IPS DF 4.7 (cell line): Measurements from ENCODE around the gene TMEM14B.
A peak's percentile ranks its signal among the peaks of the same experiment; 100 is the strongest.
"Not testable (repeated sequence)": the region's sequence is repeated elsewhere in the genome, so short reads cannot be mapped to it uniquely, and the experiment has no call there.

Experiments used
- DNase-seq: peaks from one replicate; pipeline ENCODE4 v3.0.0-alpha.2; 2013; ENCODE audit warnings: low spot score; ENCODE audit errors: extremely low read depth

TMEM14B gene

GRCh38 chr6:10747251-10747972 is at the start of gene TMEM14B:
Gene TMEM14B (plus strand): TSS chr6:10747805. CDS start chr6:10749246, 1,441 bp downstream.
- DNase-seq = peak; percentile 81

DNA sequence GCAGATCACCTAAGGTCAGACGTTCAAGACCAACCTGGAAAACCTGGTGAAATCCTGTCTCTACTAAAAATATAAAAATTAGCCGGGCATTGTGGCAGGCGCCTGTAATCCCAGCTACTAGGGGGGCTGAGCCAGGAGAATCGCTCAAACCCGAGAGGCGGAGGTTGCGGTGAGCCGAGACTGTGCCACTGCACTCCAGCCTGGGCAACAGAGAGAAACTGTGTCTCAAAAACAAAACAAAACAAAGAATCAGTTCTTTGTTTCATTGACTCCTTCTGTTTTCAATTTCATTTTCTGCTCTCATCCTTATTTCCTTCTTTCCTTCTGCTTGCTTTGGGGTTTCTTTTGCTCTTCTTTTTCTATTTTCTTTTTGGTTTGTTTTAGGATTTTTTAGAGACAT is 33.6 kb upstream of the TMEM14B start:
- no peak for DNase-seq

DNA sequence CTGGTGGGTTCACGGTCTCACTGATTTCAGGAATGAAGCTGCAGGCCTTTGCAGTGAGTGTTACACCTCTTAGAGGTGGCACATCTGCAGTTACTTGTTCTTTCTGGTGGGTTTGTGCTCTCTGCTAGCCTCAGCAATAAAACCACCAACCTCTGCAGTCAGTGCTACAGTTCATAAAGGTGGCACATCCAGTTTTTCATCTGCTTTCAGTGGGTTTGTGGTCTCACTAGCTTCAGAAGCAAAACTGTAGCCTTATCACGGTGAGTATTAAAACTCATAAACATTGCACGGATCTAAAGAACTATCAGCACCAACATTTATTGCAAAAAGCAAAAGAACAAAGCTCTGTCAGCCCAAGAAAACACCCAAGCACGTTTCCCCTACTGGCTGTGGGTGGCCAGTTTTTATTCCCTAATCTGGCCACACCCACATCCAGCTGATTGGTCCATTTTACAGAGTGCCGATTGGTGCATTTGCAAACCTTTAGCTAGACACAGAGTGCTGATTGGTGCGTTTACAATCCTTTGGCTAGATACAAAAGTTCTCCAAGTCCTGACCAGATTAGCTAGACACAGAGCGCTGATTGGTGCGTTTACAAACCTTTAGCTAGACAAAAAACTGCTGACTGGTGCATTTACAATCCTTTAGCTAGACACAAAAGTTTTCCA is 28.2 kb upstream of the TMEM14B start:
- no peak for DNase-seq

DNA sequence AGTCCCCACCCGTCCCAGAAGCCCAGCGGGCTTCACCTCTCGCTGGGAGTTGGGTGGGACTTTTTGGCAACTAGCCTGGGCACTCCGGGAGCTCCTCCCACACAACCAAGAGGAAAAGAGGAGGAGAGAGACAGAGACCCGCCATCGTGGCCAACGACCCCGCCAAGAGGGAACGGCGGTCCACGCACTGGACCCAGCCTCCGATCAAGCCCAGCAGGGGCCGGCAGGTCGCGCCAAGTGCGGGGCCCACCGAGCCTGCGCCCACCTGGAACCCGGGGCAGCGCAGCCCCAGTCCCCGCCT is 27.7 kb upstream of the TMEM14B start:
- no peak for DNase-seq

GRCh38 chr6:10720265-10720959 is 27.2 kb upstream of the TMEM14B start:
- no peak for DNase-seq

DNA sequence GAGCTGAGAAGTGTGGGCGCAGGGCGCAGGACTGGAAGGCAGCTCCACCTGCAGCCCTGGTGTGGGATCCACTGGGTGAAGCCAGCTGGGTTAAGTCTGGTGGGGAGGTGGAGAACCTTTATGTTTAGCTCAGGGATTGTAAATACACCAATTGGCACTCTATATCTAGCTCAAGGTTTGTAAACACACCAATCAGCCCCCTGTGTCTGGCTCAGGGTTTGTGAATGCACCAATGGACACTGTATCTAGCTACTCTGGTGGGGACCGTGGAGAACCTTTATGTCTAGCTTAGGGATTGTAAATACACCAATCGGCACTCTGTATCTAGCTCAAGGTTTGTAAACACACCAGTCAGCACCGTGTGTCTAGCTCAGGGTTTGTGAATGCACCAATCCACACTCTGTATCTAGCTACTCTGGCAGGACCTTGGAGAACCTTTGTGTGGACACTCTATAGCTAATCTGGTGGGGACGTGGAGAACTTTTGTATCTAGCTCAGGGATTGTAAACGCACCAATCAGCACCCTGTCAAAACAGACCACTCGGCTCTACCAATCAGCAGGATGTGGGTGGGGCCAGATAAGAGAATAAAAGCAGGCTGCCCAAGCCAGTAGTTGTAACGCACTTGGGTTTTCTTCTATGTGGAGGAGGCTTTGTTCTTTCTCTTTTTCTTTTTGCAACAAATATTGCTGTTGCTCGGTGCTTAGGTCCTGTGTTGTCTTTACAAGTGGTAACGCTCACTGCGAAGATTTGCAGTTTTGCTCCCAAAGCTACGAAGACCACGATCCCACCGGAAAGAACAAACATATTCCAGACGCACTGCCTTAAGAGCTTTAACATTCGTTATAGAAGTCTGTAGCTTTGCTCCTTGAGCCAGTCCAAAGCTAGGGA is 26.4 kb upstream of the TMEM14B start:
- not testable (repeated sequence) for DNase-seq

DNA sequence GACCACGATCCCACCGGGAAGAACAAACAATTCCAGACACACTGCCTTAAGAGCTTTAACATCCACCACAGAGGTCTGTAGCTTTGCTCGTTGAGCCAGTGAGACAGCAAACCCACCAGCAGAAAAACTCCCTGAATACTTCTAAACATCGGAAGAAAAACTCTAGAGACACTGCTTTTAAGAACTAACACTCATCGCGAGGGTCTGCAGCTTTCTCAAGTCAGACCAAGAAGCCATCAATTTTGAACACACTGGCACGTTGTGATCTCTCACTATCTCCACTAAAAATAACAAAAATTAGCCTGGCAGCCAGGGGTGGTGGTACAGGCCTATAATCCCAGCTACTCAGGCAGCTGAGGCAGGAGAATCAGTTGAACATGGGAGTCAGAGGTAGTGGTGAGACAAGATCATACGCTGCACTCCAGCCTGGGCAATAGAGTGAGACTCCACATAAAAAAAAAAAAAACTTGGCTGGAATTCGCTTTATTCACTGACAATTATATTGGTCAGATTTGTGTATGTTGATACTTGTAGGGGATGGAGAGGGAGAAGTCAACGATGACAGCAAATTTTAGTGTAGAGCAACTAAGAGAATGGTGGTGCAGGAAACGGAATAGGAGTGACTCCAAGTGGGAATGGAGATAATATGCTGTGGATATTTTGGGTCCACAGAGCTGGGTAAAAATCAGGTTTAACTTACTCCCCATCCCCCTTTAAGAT is 25.6 kb upstream of the TMEM14B start:
- DNase-seq = no peak

- no peak for DNase-seq
Measured at GRCh38 chr6:10722570-10722819, 25.1 kb upstream of the TMEM14B start.

GRCh38 chr6:10722820-10723566 is 24.6 kb upstream of the TMEM14B start, which contains the start of gene TMEM14C:
Gene TMEM14C (plus strand): TSS chr6:10723070. CDS start chr6:10724614, 1,544 bp downstream.
- peak; percentile 93 for DNase-seq

DNA sequence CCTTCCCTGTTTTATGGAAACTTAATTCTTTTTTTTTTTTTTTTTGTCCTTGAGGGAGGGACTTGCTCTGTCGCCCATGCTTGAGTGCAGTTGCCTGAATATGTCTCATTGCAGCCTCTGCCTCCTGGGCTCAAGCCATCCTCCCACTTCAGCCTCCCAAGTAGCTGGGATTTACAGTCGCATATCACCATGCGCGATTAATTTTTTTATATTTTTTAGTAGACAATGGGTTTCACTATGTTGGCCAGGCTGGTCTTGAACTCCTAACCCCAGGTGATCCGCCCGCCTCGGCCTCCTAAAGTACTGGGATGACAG is 24.1 kb upstream of the TMEM14B start:
- no peak for DNase-seq

GRCh38 chr6:10725044-10725443 is 22.6 kb upstream of the TMEM14B start:
- DNase-seq = no peak

DNA sequence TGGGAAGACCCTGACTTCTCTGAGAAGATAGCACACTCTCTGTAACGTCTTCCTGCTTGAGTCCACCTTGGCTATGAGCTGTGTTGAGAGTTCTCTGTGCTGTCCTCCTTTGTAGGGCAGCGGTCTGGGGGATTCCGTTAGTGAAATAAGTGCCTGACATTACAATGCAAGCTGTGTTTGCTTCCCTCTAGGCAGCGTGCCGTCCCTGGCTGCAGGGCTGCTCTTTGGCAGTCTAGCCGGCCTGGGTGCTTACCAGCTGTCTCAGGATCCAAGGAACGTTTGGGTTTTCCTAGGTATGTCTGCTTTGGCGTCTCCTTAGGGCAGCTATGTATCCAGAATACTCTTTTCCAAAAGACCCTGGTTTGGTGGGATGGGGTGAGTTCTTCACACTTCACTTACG is 21.9 kb upstream of the TMEM14B start:
- DNase-seq = no peak

- DNase-seq = no peak
Measured at GRCh38 chr6:10730254-10730653, 17.4 kb upstream of the TMEM14B start.

- no peak for DNase-seq
Measured at GRCh38 chr6:10733151-10733715, 14.4 kb upstream of the TMEM14B start.

DNA sequence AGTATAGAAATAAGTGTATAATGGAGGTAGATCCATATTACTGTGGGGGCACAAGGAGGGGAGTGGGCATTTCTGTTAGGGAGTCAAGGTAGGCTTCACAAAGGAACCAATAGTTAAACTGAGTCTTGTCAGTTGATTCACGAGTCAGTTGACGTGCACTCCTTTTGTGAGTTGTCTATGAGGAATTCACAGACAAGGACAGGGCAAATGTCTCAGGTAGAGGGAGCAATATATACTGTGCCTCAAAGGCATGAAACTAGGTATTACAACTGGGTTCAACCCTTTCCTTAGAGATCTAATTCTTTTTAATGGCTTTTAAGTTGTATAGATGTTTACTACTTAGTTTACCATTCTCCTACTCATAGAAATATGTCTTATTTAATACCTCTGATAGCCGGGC is 13.7 kb upstream of the TMEM14B start:
- no peak for DNase-seq

- no peak for DNase-seq
Measured at GRCh38 chr6:10736731-10737130, 10.9 kb upstream of the TMEM14B start.

DNA sequence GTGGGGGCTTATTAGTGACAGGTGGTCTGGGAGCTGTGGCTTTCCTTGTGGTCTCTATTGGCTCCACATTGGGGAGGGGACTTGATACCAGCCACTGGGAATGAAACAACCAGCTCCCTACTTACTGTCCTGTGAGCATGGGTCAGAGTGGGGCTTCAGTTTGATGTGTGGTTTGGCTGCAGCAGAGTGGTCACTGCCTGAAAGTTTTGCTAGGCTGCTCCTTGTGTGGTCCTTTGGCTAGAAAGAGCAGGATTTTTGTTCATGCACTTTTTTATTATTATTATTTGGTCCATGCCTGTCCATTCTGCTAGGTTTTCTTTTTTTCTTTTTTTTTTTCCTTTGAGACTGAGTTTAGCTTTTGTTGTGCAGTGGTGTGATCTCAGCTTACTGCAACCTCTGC is 7.5 kb upstream of the TMEM14B start:
- no peak for DNase-seq

GRCh38 chr6:10741643-10742042 is 6.0 kb upstream of the TMEM14B start:
- DNase-seq = not testable (repeated sequence)

- DNase-seq = no peak
Measured at GRCh38 chr6:10742251-10742650, 5.4 kb upstream of the TMEM14B start.

DNA sequence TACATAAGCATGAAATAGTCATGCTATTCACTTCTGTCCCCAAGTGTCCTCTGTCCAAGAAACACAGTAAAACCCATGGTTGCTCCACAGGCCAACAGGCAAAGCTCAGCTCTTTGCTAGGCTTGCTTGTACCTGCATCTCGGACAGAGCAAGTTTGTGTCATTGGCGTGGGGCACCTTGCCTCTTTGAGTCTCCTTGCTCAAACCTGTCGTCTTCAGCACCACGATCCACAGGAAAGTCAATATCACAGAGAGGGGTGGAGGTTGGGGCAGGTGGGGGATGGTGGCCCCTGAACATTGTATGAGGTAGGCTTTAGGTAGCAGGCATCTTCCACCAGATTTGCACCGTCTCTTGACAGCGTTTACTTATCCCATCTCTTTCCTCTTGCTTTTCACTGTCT is 4.1 kb upstream of the TMEM14B start:
- DNase-seq = no peak
